Erythroblast (primary cell): ENCODE data around the gene RRP1.

Source experiments
- GATA1 ChIP-seq: IDR thresholded peaks from 2 replicates; pipeline ENCODE4 v1.6.1; 2011; ENCODE audit warnings: low read depth, mild to moderate bottlenecking, control low read depth, low read length, moderate library complexity
- POLR2A ChIP-seq: IDR thresholded peaks from 2 replicates; pipeline ENCODE4 v1.6.1; 2011; ENCODE audit warnings: mild to moderate bottlenecking, low read length

DNA sequence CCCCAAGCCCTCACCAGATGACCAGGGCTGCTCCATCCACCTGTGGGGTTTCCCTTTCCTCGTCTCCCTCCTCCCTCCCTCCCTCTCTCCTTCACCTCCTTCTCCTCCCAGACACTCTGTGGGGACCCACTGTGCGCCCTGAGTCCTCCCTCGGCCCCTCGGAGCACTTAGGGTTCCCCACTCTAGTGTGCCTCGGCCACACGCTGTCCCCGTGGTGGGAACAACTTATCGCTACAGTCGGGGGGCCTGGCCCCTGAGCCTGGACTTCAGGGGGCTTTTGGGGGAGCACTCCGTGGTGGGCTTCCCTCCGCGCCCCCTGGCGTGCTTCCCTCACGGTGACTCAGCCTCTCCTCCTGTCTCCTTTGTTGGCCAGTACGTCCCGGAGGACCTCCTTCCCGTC, 40.8 kb upstream of the RRP1 start:
- TF ChIP-seq POLR2A (no peak), GATA1 (no peak)
